Astrocyte of the cerebellum (primary cell): Measurements from ENCODE around the gene ANO10.

ENCODE experiments used
- DNase-seq: peaks from one replicate; pipeline ENCODE4 v3.0.0-alpha.2; 2011; ENCODE audit warnings: low read depth
- H3K4me3 ChIP-seq: 2 replicates; pipeline ENCODE4 v1.5.1; 2011; ENCODE audit warnings: mild to moderate bottlenecking, low read depth, low read length, moderate library complexity
- CTCF ChIP-seq: IDR thresholded peaks from 2 replicates; pipeline ENCODE4 v1.5.1; 2012; ENCODE audit warnings: low read length, low read depth, moderate library complexity, mild to moderate bottlenecking; ENCODE audit errors: missing control alignments
- in situ Hi-C: cut with HindIII; loops from 2 replicates; pipeline ENCODE4 v1.10.0; 2017; ENCODE audit warnings: low sequenced_read_pairs

Gene ANO10

GRCh38 chr3:43331381-43331780, 290.4 kb downstream of the ANO10 start:
- no peak overlapping the region for H3K4me3 ChIP-seq
- no peak for DNase-seq
- in situ Hi-C loops, result no loop called here
- no peak for TF ChIP-seq CTCF

- no peak overlapping the region for H3K4me3 ChIP-seq
- TF ChIP-seq CTCF, result no peak
- in situ Hi-C loops, result no loop called here
- no peak for DNase-seq
These were observed 290.8 kb downstream of the ANO10 start for GRCh38 chr3:43330981-43331380.

GRCh38 chr3:43328653-43329052, 293.2 kb downstream of the ANO10 start:
- TF ChIP-seq CTCF, result no peak

GRCh38 chr3:43327582-43327979, 294.2 kb downstream of the ANO10 start:
- H3K4me3 ChIP-seq, result no peak overlapping the region
- no peak for TF ChIP-seq CTCF
- DNase-seq, result no peak
- in situ Hi-C loops, result no loop called here

More at GRCh38 chr3:43328653-43329052, 293.2 kb downstream of the ANO10 start:
- no peak for DNase-seq
- in situ Hi-C loops, result no loop called here
- H3K4me3 ChIP-seq, result no peak overlapping the region

- in situ Hi-C loops, result no loop called here
- no peak for TF ChIP-seq CTCF
- no peak overlapping the region for H3K4me3 ChIP-seq
- DNase-seq, result no peak
These were observed 294.8 kb downstream of the ANO10 start for GRCh38 chr3:43326891-43327581.

- no peak for TF ChIP-seq CTCF
- H3K4me3 ChIP-seq, result no peak overlapping the region
- DNase-seq, result no peak
- in situ Hi-C loops, result no loop called here
These were observed 298.3 kb downstream of the ANO10 start for GRCh38 chr3:43323541-43323940.
